ENCODE data around the gene OPN4. TPM values are rescaled to one million over a fixed set of nuclear protein-coding genes. Genes with fewer than 3 reads are reported as not detected.

OPN4 gene
- total RNA-seq, 5 donors from 2014 or later (not counting 1 experiment from before 2014, with no cell fraction given) = not detected

DNA sequence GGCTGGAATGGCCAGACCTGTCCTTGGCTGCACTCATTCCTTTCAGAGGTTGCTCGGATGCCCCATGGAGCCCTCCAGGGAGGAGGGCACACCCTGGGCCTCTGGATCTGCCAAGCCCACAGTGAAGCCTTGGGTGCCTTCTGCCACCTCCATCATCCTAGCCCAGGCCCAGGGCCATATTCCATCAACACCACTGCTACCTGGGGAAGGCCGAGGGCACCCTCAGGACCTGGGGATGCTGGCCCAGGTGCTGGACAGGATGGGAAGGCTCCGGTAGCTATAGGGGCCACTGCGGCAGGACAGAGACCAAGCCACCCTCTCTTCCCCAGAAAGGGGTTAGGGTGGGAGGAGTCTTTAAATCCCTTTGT lies 810 bp downstream of the OPN4 start:
- Mint-ChIP-seq H3K9me3 (no peaks in the 10 kb centered on the region), H3K36me3 (no peaks in the 10 kb centered on the region), H3K27me3 (peaks cover 3 to 4% of the 10 kb centered on the region in 2 donors), H3K4me3 (no peak overlapping the region), H3K4me1 (no peaks in the 10 kb centered on the region), H3K27ac (no peak overlapping the region)
- peaks cover 0 to 18% of the 10 kb centered on the region in 2 experiments for H3K27me3 ChIP-seq (replicated peaks in 1 of 2; ENCODE audit: control insufficient read depth in 2 of 2, extremely low read depth in 1 of 2, insufficient read depth in 2 of 2, low read length in 1 of 2)
- POLR2A ChIA-PET = no interaction called here
- ATAC-seq (replicated peaks in 1 of 4) (no peak), DNase-seq (no peak)
- 73% methylated on average over 1 of the region's 4 CpGs for WGBS (ENCODE audit: insufficient coverage)
- CTCF ChIA-PET = no interaction called here
- H3K4me3 ChIP-seq (ENCODE audit: control insufficient read depth in 1 of 2, extremely low read depth in 1 of 2, low read length in 1 of 2) = no peak overlapping the region
- H3K9me3 ChIP-seq = no peaks in the 10 kb centered on the region
- no peaks in the 10 kb centered on the region for H3K36me3 ChIP-seq (ENCODE audit: control insufficient read depth in 2 of 2, extremely low read depth in 1 of 2, insufficient read depth in 1 of 2, low read length in 1 of 2)
- H3K27ac ChIP-seq (ENCODE audit: low read length) = no peak overlapping the region
- H3K4me1 ChIP-seq (ENCODE audit: control insufficient read depth in 1 of 2, extremely low read depth in 1 of 2, insufficient read depth in 2 of 2, low read length in 2 of 2) = no peaks in the 10 kb centered on the region

DNA sequence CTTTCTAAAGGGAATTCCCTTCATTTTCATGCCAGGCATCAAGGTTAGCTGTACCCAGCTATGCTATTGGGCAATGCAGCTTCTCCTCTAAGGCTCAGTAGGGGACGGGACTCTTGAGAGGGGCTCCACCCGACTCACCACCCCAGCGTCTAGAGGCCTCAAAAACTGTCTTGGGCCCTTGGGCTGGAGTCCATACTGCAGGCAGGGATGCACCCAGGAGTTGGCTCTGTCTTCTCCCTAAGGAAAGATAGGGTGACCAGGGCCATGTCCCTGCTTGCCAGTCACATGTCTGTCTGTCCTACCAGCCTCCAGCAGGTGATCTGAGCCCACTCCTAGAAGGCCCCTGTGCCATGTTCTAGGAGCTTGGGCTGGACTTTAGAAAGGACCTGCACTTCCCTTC lies 1.2 kb downstream of the OPN4 start:
- no peak overlapping the region for H3K27ac Mint-ChIP-seq
- Histone ChIP-seq H3K4me1 (ENCODE audit: control insufficient read depth in 1 of 2, extremely low read depth in 1 of 2, insufficient read depth in 2 of 2, low read length in 2 of 2) (no peaks in the 10 kb centered on the region), H3K4me3 (ENCODE audit: control insufficient read depth in 1 of 2, extremely low read depth in 1 of 2, low read length in 1 of 2) (no peak overlapping the region), H3K36me3 (ENCODE audit: control insufficient read depth in 2 of 2, extremely low read depth in 1 of 2, insufficient read depth in 1 of 2, low read length in 1 of 2) (no peaks in the 10 kb centered on the region), H3K27ac (ENCODE audit: low read length) (no peak overlapping the region), H3K27me3 (replicated peaks in 1 of 2; ENCODE audit: control insufficient read depth in 2 of 2, extremely low read depth in 1 of 2, insufficient read depth in 2 of 2, low read length in 1 of 2) (peaks cover 0 to 18% of the 10 kb centered on the region in 2 experiments), H3K9me3 (no peaks in the 10 kb centered on the region)
- CTCF ChIA-PET = no interaction called here
- H3K9me3 Mint-ChIP-seq = no peaks in the 10 kb centered on the region
- 94% methylated on average over 3 of the region's 3 CpGs for WGBS (ENCODE audit: insufficient coverage)
- no peak for DNase-seq
- H3K36me3 Mint-ChIP-seq = no peaks in the 10 kb centered on the region
- peaks cover 1 to 3% of the 10 kb centered on the region in 2 donors for H3K27me3 Mint-ChIP-seq
- H3K4me1 Mint-ChIP-seq = no peaks in the 10 kb centered on the region
- ATAC-seq (replicated peaks in 1 of 4) = no peak
- POLR2A ChIA-PET = no interaction called here
- H3K4me3 Mint-ChIP-seq = no peak overlapping the region

GRCh38 chr10:86657011-86657395 lies 2.7 kb downstream of the OPN4 start:
- Histone ChIP-seq H3K4me1 (ENCODE audit: control insufficient read depth in 1 of 2, extremely low read depth in 1 of 2, insufficient read depth in 2 of 2, low read length in 2 of 2) (no peaks in the 10 kb centered on the region), H3K27me3 (replicated peaks in 1 of 2; ENCODE audit: control insufficient read depth in 2 of 2, extremely low read depth in 1 of 2, insufficient read depth in 2 of 2, low read length in 1 of 2) (peaks cover 0 to 9% of the 10 kb centered on the region in 2 experiments), H3K4me3 (ENCODE audit: control insufficient read depth in 1 of 2, extremely low read depth in 1 of 2, low read length in 1 of 2) (no peak overlapping the region), H3K9me3 (no peaks in the 10 kb centered on the region), H3K36me3 (ENCODE audit: control insufficient read depth in 2 of 2, extremely low read depth in 1 of 2, insufficient read depth in 1 of 2, low read length in 1 of 2) (no peaks in the 10 kb centered on the region), H3K27ac (ENCODE audit: low read length) (no peak overlapping the region)
- H3K9me3 Mint-ChIP-seq = no peaks in the 10 kb centered on the region
- ChIA-PET POLR2A (no interaction called here), CTCF (no interaction called here)
- ATAC-seq (replicated peaks in 1 of 4) (no peak), DNase-seq (no peak)
- no peaks in the 10 kb centered on the region for H3K4me1 Mint-ChIP-seq
- H3K27me3 Mint-ChIP-seq = peaks cover 0 to 3% of the 10 kb centered on the region in 2 donors
- no peak overlapping the region for H3K27ac Mint-ChIP-seq
- no peaks in the 10 kb centered on the region for H3K36me3 Mint-ChIP-seq
- no peak overlapping the region for H3K4me3 Mint-ChIP-seq
- 91% methylated on average over 7 of the region's 8 CpGs for WGBS (ENCODE audit: insufficient coverage)

- Mint-ChIP-seq H3K4me3 (no peak overlapping the region), H3K27me3 (peaks cover 0 to 3% of the 10 kb centered on the region in 2 donors), H3K9me3 (no peaks in the 10 kb centered on the region), H3K4me1 (no peaks in the 10 kb centered on the region), H3K27ac (no peak overlapping the region), H3K36me3 (no peaks in the 10 kb centered on the region)
- Histone ChIP-seq H3K4me1 (ENCODE audit: control insufficient read depth in 1 of 2, extremely low read depth in 1 of 2, insufficient read depth in 2 of 2, low read length in 2 of 2) (no peaks in the 10 kb centered on the region), H3K9me3 (no peaks in the 10 kb centered on the region), H3K27me3 (replicated peaks in 1 of 2; ENCODE audit: control insufficient read depth in 2 of 2, extremely low read depth in 1 of 2, insufficient read depth in 2 of 2, low read length in 1 of 2) (peaks cover 0 to 5% of the 10 kb centered on the region in 2 experiments), H3K36me3 (ENCODE audit: control insufficient read depth in 2 of 2, extremely low read depth in 1 of 2, insufficient read depth in 1 of 2, low read length in 1 of 2) (no peaks in the 10 kb centered on the region), H3K27ac (ENCODE audit: low read length) (no peak overlapping the region), H3K4me3 (ENCODE audit: control insufficient read depth in 1 of 2, extremely low read depth in 1 of 2, low read length in 1 of 2) (no peak overlapping the region)
- CTCF ChIA-PET = no interaction called here
- no peak for ATAC-seq (replicated peaks in 1 of 4)
- 68% methylated on average over 15 of the region's 19 CpGs for WGBS (ENCODE audit: insufficient coverage)
- POLR2A ChIA-PET = no interaction called here
- DNase-seq = no peak
Observed at GRCh38 chr10:86657396-86658011, 3.2 kb downstream of the OPN4 start.

DNA sequence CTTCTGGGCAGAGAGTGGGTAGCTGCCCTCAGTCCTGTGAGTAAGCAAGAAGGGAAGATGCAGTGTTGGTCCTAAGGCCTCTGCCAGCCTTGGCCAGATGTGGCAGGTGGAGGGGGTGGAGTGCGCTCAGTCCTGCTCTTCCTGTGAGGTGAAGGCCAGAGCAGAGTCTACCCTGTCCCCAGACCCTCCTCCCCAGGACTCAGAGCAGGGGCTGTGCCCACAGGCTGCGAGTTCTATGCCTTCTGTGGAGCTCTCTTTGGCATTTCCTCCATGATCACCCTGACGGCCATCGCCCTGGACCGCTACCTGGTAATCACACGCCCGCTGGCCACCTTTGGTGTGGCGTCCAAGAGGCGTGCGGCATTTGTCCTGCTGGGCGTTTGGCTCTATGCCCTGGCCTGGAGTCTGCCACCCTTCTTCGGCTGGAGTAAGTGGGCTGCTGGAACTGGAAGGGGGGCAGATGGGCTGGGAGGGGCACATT lies 4.0 kb downstream of the OPN4 start:
- CTCF ChIA-PET = no interaction called here
- Histone ChIP-seq H3K4me3 (ENCODE audit: control insufficient read depth in 1 of 2, extremely low read depth in 1 of 2, low read length in 1 of 2) (no peak overlapping the region), H3K4me1 (ENCODE audit: control insufficient read depth in 1 of 2, extremely low read depth in 1 of 2, insufficient read depth in 2 of 2, low read length in 2 of 2) (no peaks in the 10 kb centered on the region), H3K27ac (ENCODE audit: low read length) (no peak overlapping the region), H3K27me3 (replicated peaks in 1 of 2; ENCODE audit: control insufficient read depth in 2 of 2, extremely low read depth in 1 of 2, insufficient read depth in 2 of 2, low read length in 1 of 2) (peaks cover 0 to 5% of the 10 kb centered on the region in 2 experiments), H3K36me3 (ENCODE audit: control insufficient read depth in 2 of 2, extremely low read depth in 1 of 2, insufficient read depth in 1 of 2, low read length in 1 of 2) (no peaks in the 10 kb centered on the region), H3K9me3 (no peaks in the 10 kb centered on the region)
- Mint-ChIP-seq H3K4me3 (no peak overlapping the region), H3K27me3 (peaks cover 0 to 3% of the 10 kb centered on the region in 2 donors), H3K36me3 (no peaks in the 10 kb centered on the region), H3K27ac (no peak overlapping the region), H3K9me3 (no peaks in the 10 kb centered on the region), H3K4me1 (no peaks in the 10 kb centered on the region)
- POLR2A ChIA-PET = no interaction called here
- WGBS (ENCODE audit: insufficient coverage) = 81% methylated on average over 11 of the region's 12 CpGs
- ATAC-seq (replicated peaks in 1 of 4) (no peak), DNase-seq (no peak)

DNA sequence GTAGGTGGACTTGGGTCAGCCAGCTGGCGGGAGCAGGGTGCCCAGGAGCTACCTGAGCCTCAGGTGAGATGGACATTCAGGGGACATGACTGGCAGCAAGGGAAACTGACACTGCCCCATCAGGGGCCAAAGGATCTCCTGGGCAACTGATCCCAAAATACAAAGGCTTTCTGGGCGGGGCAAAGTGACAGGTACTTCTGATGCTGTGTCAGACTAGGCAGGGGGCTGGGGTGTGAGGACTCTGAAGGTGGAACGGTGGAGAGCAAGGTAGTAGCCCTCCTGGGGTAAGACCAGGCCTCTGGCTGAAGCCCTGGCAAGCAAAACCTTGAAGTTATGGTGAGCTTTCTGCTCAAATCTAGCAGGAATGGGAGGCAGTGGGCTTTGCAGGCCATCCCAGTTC lies 4.4 kb downstream of the OPN4 start:
- no peak overlapping the region for H3K27ac Mint-ChIP-seq
- H3K4me1 Mint-ChIP-seq = no peaks in the 10 kb centered on the region
- no peak for ATAC-seq (replicated peaks in 1 of 4)
- H3K4me3 Mint-ChIP-seq = no peak overlapping the region
- no peak overlapping the region for H3K27ac ChIP-seq (ENCODE audit: low read length)
- no peak overlapping the region for H3K4me3 ChIP-seq (ENCODE audit: control insufficient read depth in 1 of 2, extremely low read depth in 1 of 2, low read length in 1 of 2)
- peaks cover 0 to 5% of the 10 kb centered on the region in 2 experiments for H3K27me3 ChIP-seq (replicated peaks in 1 of 2; ENCODE audit: control insufficient read depth in 2 of 2, extremely low read depth in 1 of 2, insufficient read depth in 2 of 2, low read length in 1 of 2)
- ChIA-PET POLR2A (no interaction called here), CTCF (no interaction called here)
- H3K9me3 Mint-ChIP-seq = no peaks in the 10 kb centered on the region
- H3K36me3 ChIP-seq (ENCODE audit: control insufficient read depth in 2 of 2, extremely low read depth in 1 of 2, insufficient read depth in 1 of 2, low read length in 1 of 2) = no peaks in the 10 kb centered on the region
- H3K27me3 Mint-ChIP-seq = peaks cover 0 to 3% of the 10 kb centered on the region in 2 donors
- H3K4me1 ChIP-seq (ENCODE audit: control insufficient read depth in 1 of 2, extremely low read depth in 1 of 2, insufficient read depth in 2 of 2, low read length in 2 of 2) = no peaks in the 10 kb centered on the region
- H3K9me3 ChIP-seq = no peaks in the 10 kb centered on the region
- 48% methylated on average over 3 of the region's 3 CpGs for WGBS (ENCODE audit: insufficient coverage)
- DNase-seq = no peak
- no peaks in the 10 kb centered on the region for H3K36me3 Mint-ChIP-seq
